GM19395 (cell line): ENCODE results near the gene TAF3.
A peak's percentile ranks its signal among the peaks of the same experiment; 100 is the strongest.

ENCODE experiments used
- ATAC-seq: cut with Tn5 transposase; IDR thresholded peaks from one replicate; pipeline ENCODE4 v1.9.1; 2021; ENCODE audit warnings: mild to moderate bottlenecking, moderate library complexity; ENCODE audit not compliant: unreplicated experiment

TAF3 gene

GRCh38 chr10:7932301-7933036 is 114.2 kb downstream of the TAF3 start:
- ATAC-seq, result no peak

- no peak for ATAC-seq
These were observed 115.0 kb downstream of the TAF3 start for GRCh38 chr10:7933262-7933661.

GRCh38 chr10:7933757-7934156 is 115.5 kb downstream of the TAF3 start:
- no peak for ATAC-seq

- ATAC-seq, result no peak
These were observed 119.1 kb downstream of the TAF3 start for GRCh38 chr10:7937315-7937945.

GRCh38 chr10:7941576-7941975 is 123.3 kb downstream of the TAF3 start:
- no peak for ATAC-seq

- no peak for ATAC-seq
These were observed 124.0 kb downstream of the TAF3 start for GRCh38 chr10:7942316-7942715.

- ATAC-seq, result no peak
These were observed 124.6 kb downstream of the TAF3 start for GRCh38 chr10:7942859-7943258.

- ATAC-seq, result no peak
These were observed 125.8 kb downstream of the TAF3 start for GRCh38 chr10:7944215-7944480.

- ATAC-seq, result no peak
These were observed 126.2 kb downstream of the TAF3 start for GRCh38 chr10:7944537-7944936.

GRCh38 chr10:7945034-7945433 is 126.7 kb downstream of the TAF3 start:
- ATAC-seq, result no peak

GRCh38 chr10:7945469-7946187 is 127.3 kb downstream of the TAF3 start:
- no peak for ATAC-seq

GRCh38 chr10:7948371-7949000 is 130.2 kb downstream of the TAF3 start:
- ATAC-seq, result no peak

- ATAC-seq, result no peak
These were observed 132.9 kb downstream of the TAF3 start for GRCh38 chr10:7950981-7951847.

GRCh38 chr10:7952266-7952665 is 134.0 kb downstream of the TAF3 start:
- ATAC-seq, result no peak

GRCh38 chr10:7953447-7953846 is 135.1 kb downstream of the TAF3 start:
- no peak for ATAC-seq

- ATAC-seq, result no peak
These were observed 137.1 kb downstream of the TAF3 start for GRCh38 chr10:7955446-7955845.

GRCh38 chr10:7956508-7956907 is 138.2 kb downstream of the TAF3 start:
- peak; percentile 92 for ATAC-seq

- ATAC-seq, result no peak
These were observed 139.3 kb downstream of the TAF3 start for GRCh38 chr10:7957591-7957990.

GRCh38 chr10:7958442-7958841 is 140.1 kb downstream of the TAF3 start:
- ATAC-seq, result no peak

GRCh38 chr10:7960108-7960507 is 141.8 kb downstream of the TAF3 start:
- no peak for ATAC-seq

GRCh38 chr10:7962592-7962991 is 144.3 kb downstream of the TAF3 start:
- ATAC-seq, result no peak
